ENCODE data around the gene GLT6D1.

The GLT6D1 gene

GRCh38 chr9:135663451-135663770 is 24.1 kb upstream of the GLT6D1 start:
- Histone ChIP-seq H3K79me2 (ENCODE audit: insufficient read depth, low read length) (no peaks in the 10 kb centered on the region), H2AFZ (ENCODE audit: low read depth, low read length, severe bottlenecking) (no peak overlapping the region), H3K27ac (ENCODE audit: low read depth, low read length) (no peak overlapping the region), H3K4me3 (ENCODE audit: insufficient read depth, low read length, poor library complexity, severe bottlenecking) (no peak overlapping the region), H3K9me2 (replicated peaks; ENCODE audit: insufficient read depth, low read length) (no peaks in the 10 kb centered on the region), H4K20me1 (ENCODE audit: low read depth, low read length) (no peaks in the 10 kb centered on the region), H3K27me3 (ENCODE audit: low read length) (no peaks in the 10 kb centered on the region), H3F3A (ENCODE audit: insufficient read depth) (no peaks in the 10 kb centered on the region), H3K4me2 (ENCODE audit: low read depth, low read length, poor library complexity, severe bottlenecking) (no peak overlapping the region), H3K36me3 (ENCODE audit: low read length) (no peaks in the 10 kb centered on the region), H3K9me3 (ENCODE audit: insufficient read depth, low read length) (no peaks in the 10 kb centered on the region), H3K9ac (ENCODE audit: low read length) (no peak overlapping the region)
- TF ChIP-seq CTCF (IDR thresholded peaks at IDR 0.05; ENCODE audit: insufficient read depth, low read length, poor library complexity, severe bottlenecking) = no peak
- no peak for TF ChIP-seq EZH2phosphoT487 (conservative IDR thresholded peaks at IDR 0.05; ENCODE audit: low read length)

GRCh38 chr9:135662758-135663450 is 23.6 kb upstream of the GLT6D1 start, which contains the start of gene LCN9:
Gene LCN9 (plus strand): TSS chr9:135663309. CDS start chr9:135663322, 13 bp downstream.
- no peaks in the 10 kb centered on the region for H4K20me1 ChIP-seq (ENCODE audit: low read depth, low read length)
- H3K4me3 ChIP-seq (ENCODE audit: insufficient read depth, low read length, poor library complexity, severe bottlenecking) = no peak within 1 kb of the TSS
- no peak within 1 kb of the TSS for H3K4me2 ChIP-seq (ENCODE audit: low read depth, low read length, poor library complexity, severe bottlenecking)
- no peaks in the 10 kb centered on the region for H3K9me3 ChIP-seq (ENCODE audit: insufficient read depth, low read length)
- H3K36me3 ChIP-seq (ENCODE audit: low read length) = no peaks in the 10 kb centered on the region
- no peak within 1 kb of the TSS for H2AFZ ChIP-seq (ENCODE audit: low read depth, low read length, severe bottlenecking)
- H3K27me3 ChIP-seq (ENCODE audit: low read length) = no peaks in the 10 kb centered on the region
- H3K79me2 ChIP-seq (ENCODE audit: insufficient read depth, low read length) = no peaks in the 10 kb centered on the region
- no peaks in the 10 kb centered on the region for H3F3A ChIP-seq (ENCODE audit: insufficient read depth)
- TF ChIP-seq CTCF (IDR thresholded peaks at IDR 0.05; ENCODE audit: insufficient read depth, low read length, poor library complexity, severe bottlenecking) = no peak
- TF ChIP-seq EZH2phosphoT487 (conservative IDR thresholded peaks at IDR 0.05; ENCODE audit: low read length) = no peak
- H3K9ac ChIP-seq (ENCODE audit: low read length) = no peak within 1 kb of the TSS
- no peaks in the 10 kb centered on the region for H3K9me2 ChIP-seq (replicated peaks; ENCODE audit: insufficient read depth, low read length)
- no peak within 1 kb of the TSS for H3K27ac ChIP-seq (ENCODE audit: low read depth, low read length)

GRCh38 chr9:135661816-135662560 is 22.6 kb upstream of the GLT6D1 start:
- Histone ChIP-seq H3K9me2 (replicated peaks; ENCODE audit: insufficient read depth, low read length) (no peaks in the 10 kb centered on the region), H3K4me3 (ENCODE audit: insufficient read depth, low read length, poor library complexity, severe bottlenecking) (no peak overlapping the region), H3K27ac (ENCODE audit: low read depth, low read length) (no peak overlapping the region), H4K20me1 (ENCODE audit: low read depth, low read length) (no peaks in the 10 kb centered on the region), H3K9me3 (ENCODE audit: insufficient read depth, low read length) (no peaks in the 10 kb centered on the region), H3K9ac (ENCODE audit: low read length) (no peak overlapping the region), H3F3A (ENCODE audit: insufficient read depth) (no peaks in the 10 kb centered on the region), H3K36me3 (ENCODE audit: low read length) (no peaks in the 10 kb centered on the region), H3K4me2 (ENCODE audit: low read depth, low read length, poor library complexity, severe bottlenecking) (no peak overlapping the region), H3K79me2 (ENCODE audit: insufficient read depth, low read length) (no peaks in the 10 kb centered on the region), H3K27me3 (ENCODE audit: low read length) (no peaks in the 10 kb centered on the region), H2AFZ (ENCODE audit: low read depth, low read length, severe bottlenecking) (no peak overlapping the region)
- TF ChIP-seq EZH2phosphoT487 (conservative IDR thresholded peaks at IDR 0.05; ENCODE audit: low read length) (no peak), CTCF (IDR thresholded peaks at IDR 0.05; ENCODE audit: insufficient read depth, low read length, poor library complexity, severe bottlenecking) (no peak)

All from SU-DHL-6 (cell line).